Thyroid gland (tissue), 4 donors: Measurements from ENCODE around the gene ATP10B.

ENCODE experiments used
- CTCF ChIP-seq, 6 experiments: fragments of 200-600 bp in 3 of 6; fragments of 450-650 bp in 3 of 6; sonication (generic) in 3 of 6; IDR thresholded peaks; one replicate each; pipeline ENCODE4 v1.5.1; 2016 to 2019; ENCODE audit warnings: antibody characterized with exemption in 6 of 6, mild to moderate bottlenecking in 2 of 6, inconsistent platforms in 1 of 6, moderate library complexity in 1 of 6
- POLR2A ChIP-seq, 2 donors: fragments of 450-650 bp; IDR thresholded peaks; one replicate each; pipeline ENCODE4 v1.6.1; 2017; ENCODE audit warnings: antibody characterized with exemption in 2 of 2, mild to moderate bottlenecking in 2 of 2, moderate library complexity in 1 of 2

- no peak for TF ChIP-seq CTCF (IDR thresholded peaks at IDR 0.05)
- TF ChIP-seq POLR2A (IDR thresholded peaks at IDR 0.05): no peak
These were observed 186.6 kb downstream of the ATP10B start for GRCh38 chr5:160665460-160665859.
